Tibial nerve (tissue), 4 donors: ENCODE measurements around the gene STAT5A. TPM values are rescaled to one million over a fixed set of nuclear protein-coding genes. Genes with fewer than 3 reads are reported as not detected.

ENCODE experiments used
- DNase-seq, 2 donors: peaks; one replicate each; pipeline ENCODE4 v3.0.0-alpha.2; 2019; ENCODE audit warnings: low spot score in 2 of 2
- H3K27ac ChIP-seq, 4 donors: fragments of 200-600 bp; sonication (generic) in 3 of 4; one replicate each; pipeline ENCODE4 v1.5.1; 2017 to 2019; ENCODE audit warnings: mild to moderate bottlenecking in 1 of 4
- H3K27me3 ChIP-seq, 2 donors: fragments of 200-600 bp; sonication (generic) in 1 of 2; one replicate each; pipeline versions ENCODE4 v1.5.1 to v1.6.0; 2017 to 2019
- H3K36me3 ChIP-seq, 3 donors: fragments of 200-600 bp; sonication (generic); one replicate each; pipeline ENCODE4 v1.5.1; 2018 to 2019
- H3K4me1 ChIP-seq, 4 donors: fragments of 200-600 bp; sonication (generic) in 3 of 4; one replicate each; pipeline ENCODE4 v1.5.1; 2017 to 2019
- H3K4me3 ChIP-seq, 4 donors: fragments of 200-600 bp; sonication (generic) in 3 of 4; one replicate each; pipeline ENCODE4 v1.5.1; 2017 to 2019; ENCODE audit warnings: mild to moderate bottlenecking in 1 of 4, moderate library complexity in 1 of 4
- H3K9me3 ChIP-seq, 4 donors: fragments of 200-600 bp; sonication (generic) in 3 of 4; one replicate each; pipeline ENCODE4 v1.5.1; 2017 to 2019
- CTCF ChIP-seq, 5 experiments: fragments of 200-600 bp in 3 of 5; fragments of 450-650 bp in 2 of 5; sonication (generic) in 3 of 5; IDR thresholded peaks; one replicate each; pipeline ENCODE4 v1.5.1; 2016 to 2019; ENCODE audit warnings: antibody characterized with exemption in 5 of 5, mild to moderate bottlenecking in 3 of 5, moderate library complexity in 2 of 5
- EP300 ChIP-seq, 2 donors: sonication (generic); formaldehyde crosslinking; IDR thresholded peaks; one replicate each; pipeline ENCODE4 v1.6.1; 2017; ENCODE audit warnings: antibody characterized with exemption in 2 of 2, mild to moderate bottlenecking in 1 of 2
- POLR2A ChIP-seq, 2 donors: fragments of 450-650 bp; IDR thresholded peaks; one replicate each; pipeline ENCODE4 v1.6.1; 2017; ENCODE audit warnings: antibody characterized with exemption in 2 of 2, mild to moderate bottlenecking in 2 of 2, moderate library complexity in 2 of 2
- WGBS, 2 donors: methylation state at CpG; one replicate each; pipeline ENCODE4 v1.1.5; 2018; 5-methylcytosine and 5-hydroxymethylcytosine counted together
- total RNA-seq, 4 donors: library from RNA; depleted of rRNA; stranded (reverse); fragments of >200 nt; gene quantifications; one replicate each; pipeline ENCODE4 v1.1.0, GENCODE V29; 2016

STAT5A gene
- total RNA-seq, 4 donors from 2014 or later, result 95.2 to 150 (median 127) TPM

- H3K27ac ChIP-seq, result peak overlapping the region in 1 of 4 donors; percentile 90
- no peak overlapping the region for H3K4me3 ChIP-seq
- TF ChIP-seq POLR2A (IDR thresholded peaks at IDR 0.05) (no peak), CTCF (IDR thresholded peaks at IDR 0.05) (no peak), EP300 (IDR thresholded peaks at IDR 0.05) (no peak)
- DNase-seq, result no peak
- peaks cover 0 to 43% (median 13%) of the 10 kb centered on the region in 4 donors for H3K4me1 ChIP-seq
- no peaks in the 10 kb centered on the region for H3K27me3 ChIP-seq
- no peaks in the 10 kb centered on the region for H3K9me3 ChIP-seq
- 89 to 96% methylated on average over 15 to 19 of the region's 19 CpGs for WGBS, 2 donors
- H3K36me3 ChIP-seq, result peaks cover 0 to 82% (median 24%) of the 10 kb centered on the region in 3 donors
These were observed 19.1 kb downstream of the STAT5A start for GRCh38 chr17:42307362-42307927.

GRCh38 chr17:42308446-42308845 is 20.1 kb downstream of the STAT5A start:
- 71 to 86% methylated on average over 7 of the region's 7 CpGs for WGBS, 2 donors
- Histone ChIP-seq H3K4me1 (peaks cover 0 to 50% (median 18%) of the 10 kb centered on the region in 4 donors), H3K9me3 (no peaks in the 10 kb centered on the region), H3K4me3 (no peak overlapping the region), H3K36me3 (peaks cover 0 to 80% (median 24%) of the 10 kb centered on the region in 3 donors), H3K27ac (peak overlapping the region in 2 of 4 donors; percentile 89 to 90), H3K27me3 (no peaks in the 10 kb centered on the region)
- TF ChIP-seq CTCF (IDR thresholded peaks at IDR 0.05) (no peak), EP300 (IDR thresholded peaks at IDR 0.05) (no peak), POLR2A (IDR thresholded peaks at IDR 0.05) (no peak)
- no peak for DNase-seq

GRCh38 chr17:42309142-42309541 is 20.8 kb downstream of the STAT5A start:
- H3K9me3 ChIP-seq, result no peaks in the 10 kb centered on the region
- peaks cover 0 to 80% (median 19%) of the 10 kb centered on the region in 3 donors for H3K36me3 ChIP-seq
- no peaks in the 10 kb centered on the region for H3K27me3 ChIP-seq
- no peak for DNase-seq
- peak overlapping the region in 3 of 4 donors; percentile 78 to 90 (median 89) for H3K27ac ChIP-seq
- WGBS, 2 donors, result 79 to 83% methylated on average over 9 of the region's 9 CpGs
- TF ChIP-seq EP300 (IDR thresholded peaks at IDR 0.05), result no peak
- TF ChIP-seq CTCF (IDR thresholded peaks at IDR 0.05), result no peak
- no peak for TF ChIP-seq POLR2A (IDR thresholded peaks at IDR 0.05)
- H3K4me1 ChIP-seq, result peaks cover 0 to 50% (median 18%) of the 10 kb centered on the region in 4 donors
- no peak overlapping the region for H3K4me3 ChIP-seq

- Histone ChIP-seq H3K36me3 (peaks cover 0 to 80% (median 13%) of the 10 kb centered on the region in 3 donors), H3K27ac (peak overlapping the region; percentile 78 to 90 (median 86))
- WGBS, 2 donors, result 79 to 81% methylated on average over 19 of the region's 19 CpGs
These were observed 21.9 kb downstream of the STAT5A start for GRCh38 chr17:42309986-42310786.

More at GRCh38 chr17:42309986-42310786, 21.9 kb downstream of the STAT5A start:
- Histone ChIP-seq H3K4me1 (peaks cover 0 to 54% (median 22%) of the 10 kb centered on the region in 4 donors), H3K4me3 (no peak overlapping the region), H3K27me3 (no peaks in the 10 kb centered on the region), H3K9me3 (no peaks in the 10 kb centered on the region)
- TF ChIP-seq CTCF (IDR thresholded peaks at IDR 0.05) (no peak), POLR2A (IDR thresholded peaks at IDR 0.05) (no peak), EP300 (IDR thresholded peaks at IDR 0.05) (no peak)
- DNase-seq, result no peak
